ENCODE results near the gene SLC46A1. TPM values are rescaled to one million over a fixed set of nuclear protein-coding genes. Genes with fewer than 3 reads are reported as not detected.

Gene SLC46A1
- total and polyA plus RNA-seq, 9 of the 15 experiments (the other 6 are each of a cell fraction or from before 2014, with no cell fraction given), result 0.24 to 5.5 (median 3.1) TPM

GRCh38 chr17:28384281-28385036 lies 21.6 kb downstream of the SLC46A1 start (continued):
- TF ChIP-seq PTTG1 (tag; IDR thresholded peaks at IDR 0.05; ENCODE audit: low read depth), result no peak
- TF ChIP-seq REST (IDR thresholded peaks at IDR 0.05; ENCODE audit: borderline replicate concordance), result 0 out of 2 replicates have a peak, but pooled peaks have one; percentile 20
- TF ChIP-seq REST (CRISPR knock-in tag; IDR thresholded peaks at IDR 0.05; ENCODE audit: low read depth), result no peak
- TF ChIP-seq FUS (optimal IDR thresholded peaks at IDR 0.05; ENCODE audit: low read depth, low read length), result no peak
- TF ChIP-seq NRF1 (conservative IDR thresholded peaks at IDR 0.05 in 1 of 2, IDR thresholded peaks at IDR 0.05 in 1 of 2), result peak in 1 of 2 experiments; percentile 24; a peak in 1 of 4 replicates
- TF ChIP-seq ZBTB5 (IDR thresholded peaks at IDR 0.05), result no peak
- TF ChIP-seq XRCC4 (IDR thresholded peaks at IDR 0.05; ENCODE audit: extremely low read depth, insufficient read depth, insufficient read length), result no peak
- peak in 1 of 2 experiments; percentile 19; a peak in 1 of 4 replicates for TF ChIP-seq MAZ (CRISPR knock-in tag; conservative IDR thresholded peaks at IDR 0.05 in 1 of 2, IDR thresholded peaks at IDR 0.05 in 1 of 2)
- no peak for TF ChIP-seq ZC3H11A (IDR thresholded peaks at IDR 0.05; ENCODE audit: low read depth, low read length)
- TF ChIP-seq PHTF2 (CRISPR knock-in tag; IDR thresholded peaks at IDR 0.05), result no peak
- TF ChIP-seq GTF2E2 (tag; IDR thresholded peaks at IDR 0.05), result no peak

Data from K562 (cell line).